Prostate gland (tissue), 2 donors: ENCODE data around the gene ECM1.

Source experiments
- POLR2A ChIP-seq: fragments of 450-650 bp; IDR thresholded peaks from one replicate; pipeline ENCODE4 v1.6.1; 2016; ENCODE audit warnings: antibody characterized with exemption, mild to moderate bottlenecking
- POLR2AphosphoS5 ChIP-seq: sonication (generic); formaldehyde crosslinking; IDR thresholded peaks from one replicate; pipeline ENCODE4 v1.6.1; 2017; ENCODE audit warnings: antibody characterized with exemption
- TF ChIP-seq, protein P1 (sequence below), 4 experiments: fragments of 200-600 bp in 2 of 4; fragments of 450-650 bp in 2 of 4; sonication (generic) in 2 of 4; IDR thresholded peaks; 1 replicate in 3 of 4; 2 replicates in 1 of 4; pipeline ENCODE4 v1.5.1; 2016 to 2019; ENCODE audit warnings: antibody characterized with exemption in 4 of 4, mild to moderate bottlenecking in 2 of 4, moderate library complexity in 2 of 4

DNA sequence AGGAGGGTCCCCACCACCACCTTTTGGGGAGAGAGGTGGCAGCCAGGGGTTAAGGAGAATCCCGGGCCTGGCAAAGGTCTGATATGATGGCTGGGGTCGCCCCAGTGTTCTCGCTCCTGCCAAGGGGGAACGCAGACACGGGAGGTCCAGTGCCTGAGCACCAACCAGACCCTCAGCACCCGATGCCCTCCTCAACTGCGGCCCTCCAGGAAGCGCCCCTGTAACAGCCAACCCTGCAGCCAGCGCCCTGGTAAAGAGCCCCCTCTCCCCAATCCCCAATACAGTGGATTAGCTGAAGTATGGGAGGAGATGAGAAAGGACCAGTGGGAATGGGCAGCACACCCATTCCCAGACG is 51.7 kb downstream of the ECM1 start:
- TF ChIP-seq, protein P1, sequence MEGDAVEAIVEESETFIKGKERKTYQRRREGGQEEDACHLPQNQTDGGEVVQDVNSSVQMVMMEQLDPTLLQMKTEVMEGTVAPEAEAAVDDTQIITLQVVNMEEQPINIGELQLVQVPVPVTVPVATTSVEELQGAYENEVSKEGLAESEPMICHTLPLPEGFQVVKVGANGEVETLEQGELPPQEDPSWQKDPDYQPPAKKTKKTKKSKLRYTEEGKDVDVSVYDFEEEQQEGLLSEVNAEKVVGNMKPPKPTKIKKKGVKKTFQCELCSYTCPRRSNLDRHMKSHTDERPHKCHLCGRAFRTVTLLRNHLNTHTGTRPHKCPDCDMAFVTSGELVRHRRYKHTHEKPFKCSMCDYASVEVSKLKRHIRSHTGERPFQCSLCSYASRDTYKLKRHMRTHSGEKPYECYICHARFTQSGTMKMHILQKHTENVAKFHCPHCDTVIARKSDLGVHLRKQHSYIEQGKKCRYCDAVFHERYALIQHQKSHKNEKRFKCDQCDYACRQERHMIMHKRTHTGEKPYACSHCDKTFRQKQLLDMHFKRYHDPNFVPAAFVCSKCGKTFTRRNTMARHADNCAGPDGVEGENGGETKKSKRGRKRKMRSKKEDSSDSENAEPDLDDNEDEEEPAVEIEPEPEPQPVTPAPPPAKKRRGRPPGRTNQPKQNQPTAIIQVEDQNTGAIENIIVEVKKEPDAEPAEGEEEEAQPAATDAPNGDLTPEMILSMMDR (IDR thresholded peaks at IDR 0.05), result no peak
- TF ChIP-seq POLR2A (no peak), POLR2AphosphoS5 (no peak)
